OCI-LY7 (cell line): ENCODE measurements around the gene CIITA. TPM values are rescaled to one million over a fixed set of nuclear protein-coding genes. Genes with fewer than 3 reads are reported as not detected.

Experiments used
- BruUV-seq: library from RNA; stranded (reverse); fragments of 400-500 nt; replicated peaks from 2 replicates; lab custom pipeline; 2021; lab: Mats Ljungman, UMichigan
- CTCF ChIA-PET: fragments of 300-600 bp; sonication (Branson Sonifier 250); formaldehyde crosslinking; loops from one replicate; lab custom pipeline; 2022; ENCODE audit warnings: antibody characterized with exemption; ENCODE audit not compliant: unreplicated experiment; lab: Charles Lee
- POLR2A ChIA-PET: fragments of 300-600 bp; sonication (Branson Sonifier 250); formaldehyde crosslinking; loops from one replicate; lab custom pipeline; 2022; ENCODE audit warnings: antibody characterized with exemption; lab: Charles Lee
- DNase-seq: peaks from one replicate; pipeline ENCODE4 v3.0.0-alpha.2; 2015; ENCODE audit warnings: low spot score
- H2AFZ ChIP-seq: fragments of 200-600 bp; sonication (generic), shearing (Covaris generic); 2 replicates; pipeline ENCODE4 v1.6.1; 2014; ENCODE audit warnings: mild to moderate bottlenecking, antibody characterized with exemption, low read length, moderate library complexity
- H3K27ac ChIP-seq: fragments of 200-600 bp; sonication (generic); 2 replicates; pipeline ENCODE4 v1.5.1; 2014; ENCODE audit warnings: mixed run types, low read depth, mild to moderate bottlenecking, moderate library complexity, low read length, inconsistent platforms; ENCODE audit not compliant: poor library complexity, severe bottlenecking
- H3K36me3 ChIP-seq: fragments of 200-600 bp; sonication (generic); 2 replicates; pipeline ENCODE4 v1.6.1; 2014; ENCODE audit warnings: mild to moderate bottlenecking, antibody characterized with exemption, low read length, moderate library complexity, mixed read lengths; ENCODE audit not compliant: insufficient read depth
- H3K4me1 ChIP-seq: fragments of 200-600 bp; sonication (generic); 2 replicates; pipeline ENCODE4 v1.5.1; 2014; ENCODE audit warnings: mild to moderate bottlenecking, low read length; ENCODE audit not compliant: insufficient read depth, poor library complexity, severe bottlenecking
- H3K4me2 ChIP-seq: fragments of 200-600 bp; sonication (generic); 2 replicates; pipeline ENCODE4 v1.6.1; 2014; ENCODE audit warnings: mild to moderate bottlenecking, low read length
- H3K4me3 ChIP-seq: fragments of 200-600 bp; sonication (generic); 2 replicates; pipeline ENCODE4 v1.5.1; 2014; ENCODE audit warnings: mild to moderate bottlenecking, low read depth, low read length; ENCODE audit not compliant: poor library complexity, severe bottlenecking
- H3K79me2 ChIP-seq: fragments of 200-600 bp; sonication (generic); 2 replicates; pipeline ENCODE4 v1.6.1; 2016; ENCODE audit warnings: low read depth, mild to moderate bottlenecking, low read length, moderate library complexity, mixed read lengths; ENCODE audit not compliant: insufficient read depth
- H3K9me2 ChIP-seq: fragments of 200-600 bp; sonication (generic); 2 replicates; pipeline ENCODE4 v1.6.1; 2016; ENCODE audit warnings: mild to moderate bottlenecking, low read length, mixed read lengths; ENCODE audit not compliant: insufficient read depth
- H3K9me3 ChIP-seq: fragments of 200-600 bp; sonication (generic); 2 replicates; pipeline ENCODE4 v1.6.1; 2014; ENCODE audit warnings: mild to moderate bottlenecking, mixed run types, low read length, mixed read lengths
- H4K20me1 ChIP-seq: fragments of 200-600 bp; sonication (generic); 2 replicates; pipeline ENCODE4 v1.6.1; 2014; ENCODE audit warnings: mild to moderate bottlenecking, antibody characterized with exemption, low read length, moderate library complexity, mixed read lengths; ENCODE audit not compliant: insufficient read depth
- EZH2phosphoT487 ChIP-seq: fragments of 200-600 bp; sonication (generic); IDR thresholded peaks from 2 replicates; pipeline ENCODE4 v1.6.1; 2018; ENCODE audit warnings: low read depth, borderline replicate concordance, mild to moderate bottlenecking, mixed run types, antibody characterized with exemption, low read length, moderate library complexity, mixed read lengths
- intact Hi-C: fragments of 100-400 bp; cut with micrococcal nuclease; formaldehyde crosslinking; loops from one replicate; pipeline ENCODE4 v1.10.0; 2022; ENCODE audit not compliant: unreplicated experiment
- total RNA-seq, 2 experiments: library from RNA; depleted of rRNA in 1 of 2; stranded (reverse); fragments of >200 nt in 1 of 2; shearing (Covaris generic) in 1 of 2; gene quantifications; 2 replicates each; pipeline ENCODE4 v1.2.3, GENCODE V29; 2014 to 2022
- TF ChIP-seq, protein P1 (sequence below): fragments of 200-600 bp; sonication (generic); conservative IDR thresholded peaks from 2 replicates; pipeline ENCODE4 v1.5.1; 2014; ENCODE audit warnings: mild to moderate bottlenecking, antibody characterized with exemption, low read length, moderate library complexity, mixed read lengths

CIITA gene
- total RNA-seq, 2 experiments from 2014 or later, result 68.7 to 101 TPM

DNA sequence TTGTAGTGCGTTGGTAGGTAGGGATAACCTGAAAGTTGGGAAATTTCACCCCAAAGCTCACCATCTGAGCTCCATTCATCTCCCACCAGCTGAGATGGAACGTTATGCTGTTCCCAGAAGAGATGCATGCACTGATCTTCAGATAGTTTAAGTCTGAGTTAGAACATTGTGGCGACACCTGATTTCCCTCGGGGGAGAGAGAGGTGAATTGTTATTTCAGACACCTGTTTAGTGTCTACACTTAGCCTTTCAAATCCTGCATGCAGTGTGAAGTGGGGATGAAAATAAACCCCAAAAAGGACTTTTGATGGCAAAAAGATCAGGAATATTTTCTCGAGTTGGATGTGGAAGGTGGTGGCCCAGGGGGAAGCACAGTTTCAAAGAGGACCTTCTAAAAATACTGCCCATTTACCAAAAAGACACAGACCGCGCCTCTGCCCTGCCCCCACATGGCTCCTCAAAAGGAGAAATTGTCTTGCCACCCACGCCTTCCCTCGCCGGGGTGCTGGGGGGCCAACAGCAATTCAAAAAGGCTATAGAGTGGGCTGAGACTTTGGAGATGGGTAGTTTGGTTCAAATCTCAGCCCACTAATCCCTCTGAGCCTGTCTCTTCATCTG is 11.4 kb downstream of the CIITA start:
- intact Hi-C loops, result no loop called here
- TF ChIP-seq, protein P1, sequence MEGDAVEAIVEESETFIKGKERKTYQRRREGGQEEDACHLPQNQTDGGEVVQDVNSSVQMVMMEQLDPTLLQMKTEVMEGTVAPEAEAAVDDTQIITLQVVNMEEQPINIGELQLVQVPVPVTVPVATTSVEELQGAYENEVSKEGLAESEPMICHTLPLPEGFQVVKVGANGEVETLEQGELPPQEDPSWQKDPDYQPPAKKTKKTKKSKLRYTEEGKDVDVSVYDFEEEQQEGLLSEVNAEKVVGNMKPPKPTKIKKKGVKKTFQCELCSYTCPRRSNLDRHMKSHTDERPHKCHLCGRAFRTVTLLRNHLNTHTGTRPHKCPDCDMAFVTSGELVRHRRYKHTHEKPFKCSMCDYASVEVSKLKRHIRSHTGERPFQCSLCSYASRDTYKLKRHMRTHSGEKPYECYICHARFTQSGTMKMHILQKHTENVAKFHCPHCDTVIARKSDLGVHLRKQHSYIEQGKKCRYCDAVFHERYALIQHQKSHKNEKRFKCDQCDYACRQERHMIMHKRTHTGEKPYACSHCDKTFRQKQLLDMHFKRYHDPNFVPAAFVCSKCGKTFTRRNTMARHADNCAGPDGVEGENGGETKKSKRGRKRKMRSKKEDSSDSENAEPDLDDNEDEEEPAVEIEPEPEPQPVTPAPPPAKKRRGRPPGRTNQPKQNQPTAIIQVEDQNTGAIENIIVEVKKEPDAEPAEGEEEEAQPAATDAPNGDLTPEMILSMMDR, result no peak; the same call in 1 of the 2 replicates
- TF ChIP-seq EZH2phosphoT487, result no peak
- peak overlapping the region; percentile 91 for H3K4me2 ChIP-seq

DNA sequence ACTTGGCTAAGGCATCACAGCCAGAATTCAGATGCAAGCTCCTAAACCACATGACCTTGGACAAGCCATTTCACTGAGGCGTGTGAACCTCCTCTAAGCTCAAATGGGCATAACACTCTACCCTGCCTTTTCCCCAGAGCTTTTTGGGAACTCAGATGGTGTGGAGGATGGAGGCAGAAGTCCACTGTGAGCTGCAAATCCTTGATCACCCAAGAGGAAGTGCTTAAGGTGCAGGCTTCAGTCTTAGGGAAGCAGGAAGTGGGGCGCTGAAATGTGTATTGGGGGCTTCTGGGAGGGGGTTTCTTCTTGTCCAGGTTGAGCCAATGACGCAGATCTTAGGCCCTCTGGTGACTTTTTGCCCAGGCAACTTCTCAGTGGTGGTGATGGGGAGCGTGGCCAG is 12.9 kb downstream of the CIITA start:
- Histone ChIP-seq H3K36me3 (peaks cover 66% of the 10 kb centered on the region), H3K9me2 (no peaks in the 10 kb centered on the region), H3K9me3 (peaks cover 9% of the 10 kb centered on the region; the same call in 1 of the 2 replicates), H3K4me3 (peak overlapping the region; percentile 50), H3K4me2 (peak overlapping the region; percentile 91), H3K27ac (peak overlapping the region; percentile 91), H3K79me2 (peaks cover 89% of the 10 kb centered on the region), H4K20me1 (peaks cover 21% of the 10 kb centered on the region), H2AFZ (no peak overlapping the region), H3K4me1 (peaks cover 100% of the 10 kb centered on the region)
- DNase-seq, result peak; percentile 39
- TF ChIP-seq EZH2phosphoT487, result no peak
- TF ChIP-seq, protein P1, result no peak
- ChIA-PET POLR2A (interaction anchor here (0.6 to 5.6 kb wide), 6 partner anchors 10 to 27 kb away, joined by 3 to 53 read pairs (median 6); partner anchors contain the start of gene CIITA), CTCF (interaction anchor here (4.8 kb wide), 1 partner anchor 12 kb away, joined by 28 read pairs; the partner anchor contains the start of gene CIITA)
- intact Hi-C loops, result loop anchor here (10.0 kb wide), 1 partner anchor 1795 kb away; the partner anchor contains the start of gene HAPSTR1
- BruUV-seq, result no TSS peak

More for the DNA sequence above, 11.4 kb downstream of the CIITA start:
- Histone ChIP-seq H3K4me3 (peak overlapping the region; percentile 65), H3K9me3 (peaks cover 9% of the 10 kb centered on the region; the same call in 1 of the 2 replicates), H3K9me2 (no peaks in the 10 kb centered on the region), H3K36me3 (peaks cover 69% of the 10 kb centered on the region), H3K79me2 (peaks cover 89% of the 10 kb centered on the region), H3K27ac (peak overlapping the region; percentile 91), H4K20me1 (peaks cover 19% of the 10 kb centered on the region; the same call in 1 of the 2 replicates), H3K4me1 (peaks cover 99% of the 10 kb centered on the region), H2AFZ (no peak overlapping the region)
- DNase-seq, result peak; percentile 80
- POLR2A ChIA-PET, result interaction anchor here (0.8 to 5.6 kb wide), 4 partner anchors 10 to 1433 kb away, joined by 3 to 53 read pairs (median 4); partner anchors contain the start of gene CIITA
- no TSS peak for BruUV-seq
- CTCF ChIA-PET, result interaction anchor here (0.8 to 4.8 kb wide), 5 partner anchors 11 to 54 kb away, joined by 3 to 28 read pairs (median 3); partner anchors contain the start of genes CIITA and DEXI
